Mucosa of rectum (tissue), 2 donors: Measurements from ENCODE around the gene ABR.

Experiments
- H3K27ac ChIP-seq, 2 donors: one replicate each; pipeline ENCODE4 v1.7.0; 2013; ENCODE audit warnings: inconsistent platforms in 2 of 2, low read depth in 2 of 2, low read length in 2 of 2
- H3K27me3 ChIP-seq, 2 donors: one replicate each; pipeline ENCODE4 v1.7.0; 2013; ENCODE audit warnings: low read length in 2 of 2; ENCODE audit not compliant: control insufficient read depth in 2 of 2, insufficient read depth in 2 of 2
- H3K36me3 ChIP-seq, 2 donors: one replicate each; pipeline ENCODE4 v1.7.0; 2013; ENCODE audit warnings: low read length in 2 of 2; ENCODE audit not compliant: control insufficient read depth in 2 of 2, insufficient read depth in 2 of 2
- H3K4me1 ChIP-seq, 2 donors: one replicate each; pipeline ENCODE4 v1.7.0; 2013; ENCODE audit warnings: low read length in 2 of 2, mild to moderate bottlenecking in 1 of 2; ENCODE audit not compliant: control insufficient read depth in 2 of 2, insufficient read depth in 2 of 2
- H3K4me3 ChIP-seq, 2 donors: one replicate each; pipeline ENCODE4 v1.7.0; 2013; ENCODE audit warnings: low read length in 2 of 2
- H3K9ac ChIP-seq, 2 donors: one replicate each; pipeline ENCODE4 v1.7.0; 2013; ENCODE audit warnings: low read length in 2 of 2, low read depth in 1 of 2, mild to moderate bottlenecking in 1 of 2
- H3K9me3 ChIP-seq, 2 donors: one replicate each; pipeline ENCODE4 v1.7.0; 2013; ENCODE audit warnings: low read length in 2 of 2; ENCODE audit not compliant: control insufficient read depth in 2 of 2
- donor health status: healthy.
- donor health status: Normal muscosa, but diverticular disease.

ABR gene

DNA sequence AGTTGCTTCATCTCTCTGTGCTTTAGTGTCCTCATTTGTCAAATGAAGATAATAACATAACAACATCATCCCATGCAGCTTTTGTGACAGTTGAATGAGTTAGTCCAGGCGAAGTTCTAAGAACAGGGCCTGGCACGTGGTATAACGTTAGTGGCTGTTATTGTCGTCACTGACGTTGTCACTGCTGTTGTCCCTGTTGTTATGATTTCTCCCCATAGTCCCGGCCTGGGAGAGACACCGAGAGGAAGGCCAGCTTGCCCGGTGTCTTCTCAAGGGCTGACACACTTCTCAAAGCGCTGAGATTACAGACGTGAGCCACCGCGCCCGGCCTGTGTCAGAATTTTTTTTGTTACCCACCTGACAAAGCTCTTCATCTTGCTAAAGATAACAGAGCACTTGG, 29.9 kb downstream of the ABR start:
- Histone ChIP-seq H3K9ac (no peak overlapping the region), H3K9me3 (no peaks in the 10 kb centered on the region), H3K4me3 (no peak overlapping the region), H3K27me3 (no peaks in the 10 kb centered on the region), H3K27ac (no peak overlapping the region), H3K36me3 (peaks cover 0 to 3% of the 10 kb centered on the region in 2 donors), H3K4me1 (peaks cover 0 to 3% of the 10 kb centered on the region in 2 donors)

DNA sequence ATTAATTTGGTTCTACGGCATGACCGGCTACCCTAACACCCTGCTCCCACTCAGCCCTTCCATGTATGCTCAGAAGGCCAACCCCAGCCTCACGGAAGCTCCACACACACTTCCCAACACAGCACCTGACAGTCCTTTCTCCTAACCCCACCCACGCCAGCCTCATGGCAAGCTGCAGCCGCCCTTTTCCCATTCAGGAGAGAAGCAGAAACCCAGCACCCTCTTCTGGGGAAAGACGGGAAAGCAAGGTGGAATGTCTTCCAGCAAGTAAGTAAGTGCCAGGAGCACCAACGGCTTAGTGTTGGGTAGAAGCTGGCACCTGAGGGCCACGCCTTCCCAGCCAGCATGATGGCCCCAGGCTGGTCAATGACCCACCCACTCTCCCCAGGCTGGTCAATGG, 32.1 kb downstream of the ABR start:
- H3K36me3 ChIP-seq = peaks cover 0 to 3% of the 10 kb centered on the region in 2 donors
- no peaks in the 10 kb centered on the region for H3K9me3 ChIP-seq
- H3K4me1 ChIP-seq = peaks cover 0 to 3% of the 10 kb centered on the region in 2 donors
- no peaks in the 10 kb centered on the region for H3K27me3 ChIP-seq
- H3K9ac ChIP-seq = no peak overlapping the region
- no peak overlapping the region for H3K4me3 ChIP-seq
- H3K27ac ChIP-seq = no peak overlapping the region

- peaks cover 0 to 3% of the 10 kb centered on the region in 2 donors for H3K4me1 ChIP-seq
- H3K27ac ChIP-seq = no peak overlapping the region
- no peak overlapping the region for H3K9ac ChIP-seq
- no peak overlapping the region for H3K4me3 ChIP-seq
- H3K27me3 ChIP-seq = no peaks in the 10 kb centered on the region
- H3K36me3 ChIP-seq = peaks cover 0 to 3% of the 10 kb centered on the region in 2 donors
- no peaks in the 10 kb centered on the region for H3K9me3 ChIP-seq
Observed at GRCh38 chr17:1146561-1147265, 33.1 kb downstream of the ABR start.

DNA sequence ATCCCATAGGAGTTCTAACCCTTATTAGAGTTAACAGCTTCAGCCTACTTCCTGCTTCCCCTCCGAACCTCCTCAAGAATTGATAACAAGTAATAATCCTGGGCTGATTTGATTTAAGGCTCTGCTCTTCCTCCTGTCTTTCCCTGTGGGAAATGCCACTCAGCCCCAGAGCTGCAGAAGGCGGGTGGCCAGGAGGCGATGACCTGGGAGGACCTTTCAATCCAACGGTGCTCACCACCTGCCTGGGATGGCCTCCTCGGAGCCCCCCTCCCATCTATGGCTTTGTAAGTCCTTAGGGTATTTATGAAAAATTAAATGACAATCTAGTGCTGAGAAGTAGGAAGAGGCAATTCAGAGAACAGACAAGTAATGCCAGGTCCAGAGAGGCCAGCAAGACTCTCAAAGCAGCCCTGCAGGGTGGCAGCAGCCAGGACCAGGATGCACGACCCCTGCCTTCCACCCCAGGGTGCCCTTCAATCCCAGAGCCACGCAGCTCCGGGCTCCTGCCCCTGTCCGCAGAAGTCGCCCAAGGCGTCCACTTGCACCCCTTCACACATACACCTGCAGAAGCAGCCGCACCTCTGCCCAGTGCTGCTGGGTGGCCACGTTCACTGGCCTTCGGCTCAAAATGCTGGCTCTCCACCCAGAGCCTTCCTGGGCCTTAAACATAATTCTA, 34.3 kb downstream of the ABR start:
- Histone ChIP-seq H3K4me1 (peaks cover 0 to 3% of the 10 kb centered on the region in 2 donors), H3K9me3 (no peaks in the 10 kb centered on the region), H3K27ac (no peak overlapping the region), H3K27me3 (no peaks in the 10 kb centered on the region), H3K4me3 (no peak overlapping the region), H3K36me3 (peaks cover 0 to 3% of the 10 kb centered on the region in 2 donors), H3K9ac (no peak overlapping the region)

GRCh38 chr17:1144162-1144561, 35.6 kb downstream of the ABR start:
- no peaks in the 10 kb centered on the region for H3K27me3 ChIP-seq
- peaks cover 0 to 3% of the 10 kb centered on the region in 2 donors for H3K4me1 ChIP-seq
- H3K27ac ChIP-seq = no peak overlapping the region
- no peaks in the 10 kb centered on the region for H3K36me3 ChIP-seq
- H3K9ac ChIP-seq = no peak overlapping the region
- H3K9me3 ChIP-seq = no peaks in the 10 kb centered on the region
- H3K4me3 ChIP-seq = no peak overlapping the region

DNA sequence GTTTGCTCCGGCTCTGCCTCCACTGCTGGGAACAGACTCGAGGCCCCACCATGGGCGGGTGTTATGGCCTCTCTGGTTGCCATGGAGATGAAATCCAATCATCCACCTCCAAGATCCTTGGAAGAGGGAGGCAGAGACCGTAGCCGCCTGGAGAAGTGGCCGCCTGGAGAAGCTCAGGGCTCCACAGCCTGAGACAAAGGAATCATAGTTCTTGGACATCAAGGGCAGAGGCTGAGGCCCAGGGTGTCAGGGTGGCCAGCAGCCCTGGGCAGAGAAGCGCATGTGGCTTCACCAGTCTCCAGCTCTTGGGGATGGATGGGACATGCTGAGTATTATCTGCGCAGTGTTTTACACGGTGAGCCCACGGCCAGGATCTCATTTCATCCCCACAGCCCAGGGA, 36.2 kb downstream of the ABR start:
- Histone ChIP-seq H3K36me3 (no peaks in the 10 kb centered on the region), H3K27ac (no peak overlapping the region), H3K9ac (no peak overlapping the region), H3K9me3 (no peaks in the 10 kb centered on the region), H3K27me3 (no peaks in the 10 kb centered on the region), H3K4me1 (peaks cover 0 to 3% of the 10 kb centered on the region in 2 donors), H3K4me3 (no peak overlapping the region)

DNA sequence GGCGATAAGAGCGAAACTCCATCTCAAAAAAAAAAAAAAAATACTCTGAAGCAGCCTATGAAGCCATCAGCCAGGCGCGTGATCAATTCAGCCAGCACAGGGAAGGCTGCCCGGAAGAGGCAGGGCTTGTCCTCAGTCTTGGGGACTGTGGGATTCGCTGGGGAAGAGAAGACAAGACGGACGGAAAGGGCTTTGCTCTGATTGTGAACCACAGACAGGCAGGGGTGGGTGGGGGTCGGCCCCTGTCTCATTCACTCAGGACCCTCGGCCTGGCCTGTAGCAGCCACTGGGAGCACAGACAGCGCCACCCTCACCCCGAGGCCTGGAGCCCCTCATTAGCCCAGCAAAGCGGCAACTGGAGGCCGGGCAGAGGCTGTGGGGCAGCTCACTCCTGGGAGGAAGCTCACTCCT, 37.2 kb downstream of the ABR start:
- Histone ChIP-seq H3K27me3 (no peaks in the 10 kb centered on the region), H3K9ac (no peak overlapping the region), H3K36me3 (no peaks in the 10 kb centered on the region), H3K4me3 (no peak overlapping the region), H3K9me3 (no peaks in the 10 kb centered on the region), H3K4me1 (peaks cover 0 to 3% of the 10 kb centered on the region in 2 donors), H3K27ac (no peak overlapping the region)

- Histone ChIP-seq H3K4me1 (peaks cover 0 to 3% of the 10 kb centered on the region in 2 donors), H3K27me3 (no peaks in the 10 kb centered on the region), H3K36me3 (no peaks in the 10 kb centered on the region), H3K9ac (no peak overlapping the region), H3K27ac (no peak overlapping the region), H3K4me3 (peak overlapping the region; percentile 54 to 70), H3K9me3 (no peaks in the 10 kb centered on the region)
Observed at GRCh38 chr17:1137465-1137894, 42.3 kb downstream of the ABR start.

- H3K36me3 ChIP-seq = no peaks in the 10 kb centered on the region
- H3K27ac ChIP-seq = no peak overlapping the region
- H3K4me3 ChIP-seq = no peak overlapping the region
Observed at GRCh38 chr17:1136748-1137147, 43.0 kb downstream of the ABR start.

DNA sequence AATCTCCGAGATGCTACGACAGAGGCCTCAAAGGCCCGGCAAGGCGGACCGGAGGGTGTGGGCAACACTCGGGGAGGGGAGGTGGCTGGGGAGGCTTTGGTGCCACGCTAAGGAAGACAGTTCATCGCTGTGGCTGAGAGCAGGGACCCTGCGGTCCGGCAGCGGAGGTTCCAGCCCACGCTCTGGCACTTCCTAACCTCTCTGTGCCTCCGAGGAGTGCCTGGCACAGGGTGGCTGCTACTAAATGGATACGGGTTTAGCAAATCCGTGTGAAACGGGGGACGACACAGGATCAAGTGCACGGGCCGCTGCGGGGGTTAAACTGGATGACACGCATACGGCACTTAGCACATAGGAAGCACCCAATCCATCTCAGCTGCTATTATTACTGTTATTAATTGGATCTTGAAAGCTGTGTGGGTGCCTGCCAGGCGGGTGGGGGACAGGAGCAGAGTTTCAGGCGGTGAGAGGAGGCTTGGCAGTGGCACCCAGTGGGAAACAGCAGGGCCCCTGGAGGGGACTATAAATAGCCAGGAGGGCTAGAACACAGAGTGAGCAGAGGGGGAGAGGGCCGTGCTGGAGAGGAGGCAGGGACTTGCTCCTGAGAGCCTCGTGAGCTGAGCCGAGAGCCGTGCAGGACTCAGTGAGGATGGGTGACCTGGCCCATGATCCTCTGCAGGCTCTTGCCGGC, 45.0 kb downstream of the ABR start:
- peaks cover 0 to 3% of the 10 kb centered on the region in 2 donors for H3K4me1 ChIP-seq
- H3K9ac ChIP-seq = no peak overlapping the region
- no peaks in the 10 kb centered on the region for H3K27me3 ChIP-seq
- no peak overlapping the region for H3K27ac ChIP-seq
- no peak overlapping the region for H3K4me3 ChIP-seq
- H3K9me3 ChIP-seq = no peaks in the 10 kb centered on the region
- no peaks in the 10 kb centered on the region for H3K36me3 ChIP-seq

More at GRCh38 chr17:1136748-1137147, 43.0 kb downstream of the ABR start:
- Histone ChIP-seq H3K27me3 (no peaks in the 10 kb centered on the region), H3K9ac (no peak overlapping the region), H3K4me1 (peaks cover 0 to 3% of the 10 kb centered on the region in 2 donors), H3K9me3 (no peaks in the 10 kb centered on the region)
